ENCODE results near the gene XCR1.

DNA sequence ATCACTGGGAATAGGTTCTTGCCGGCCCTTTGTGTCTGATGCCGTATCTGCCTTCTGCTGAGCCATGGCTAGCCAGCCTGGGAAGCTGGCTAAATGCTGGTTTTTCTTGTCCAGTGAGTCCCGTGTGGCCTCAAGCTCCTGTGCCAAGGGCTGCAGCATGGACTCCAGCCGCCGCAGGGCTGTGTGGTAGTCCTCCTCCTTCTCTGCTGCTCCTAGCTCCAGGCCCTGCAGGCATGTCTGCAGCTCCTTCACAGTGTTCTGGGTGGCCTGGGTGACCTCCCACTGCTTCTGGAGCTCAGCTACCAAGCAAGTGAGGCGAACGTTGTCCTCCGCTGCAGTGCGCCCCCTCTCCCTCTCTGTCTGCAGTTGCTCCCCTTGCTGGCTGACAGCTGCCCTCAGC, 59.1 kb downstream of the XCR1 start:
- TF ChIP-seq CTCF (IDR thresholded peaks at IDR 0.05 in 4 of 5, conservative IDR thresholded peaks at IDR 0.05 in 1 of 5) (no peak), POLR2A (IDR thresholded peaks at IDR 0.05) (no peak)
